ENCODE data around the gene CTU2. TPM values are rescaled to one million over a fixed set of nuclear protein-coding genes. Genes with fewer than 3 reads are reported as not detected.

The CTU2 gene
- total and polyA plus RNA-seq, 2 donors (not counting 1 experiment from before 2014, with no cell fraction given) = 7.6 to 11.9 TPM

DNA sequence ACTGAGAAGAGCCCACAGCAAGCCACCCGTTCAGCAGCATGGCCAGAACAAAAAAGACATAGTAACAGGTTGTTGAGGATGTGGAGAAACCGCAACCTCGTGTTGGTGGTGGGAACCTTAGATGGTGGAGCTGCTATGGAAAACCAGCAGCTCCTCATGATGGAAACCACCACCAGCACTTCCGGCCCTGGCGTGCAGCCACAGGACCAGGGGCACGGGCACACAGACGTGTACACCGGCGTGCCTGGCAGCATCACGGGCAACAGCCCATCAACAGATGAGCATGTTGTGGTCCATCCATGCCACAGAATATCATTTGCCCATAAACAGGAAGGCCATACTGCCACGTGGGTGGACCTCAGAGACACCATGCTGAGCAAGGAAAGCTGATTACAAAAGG is 11.9 kb downstream of the CTU2 start:
- Histone ChIP-seq H3K4me3 (replicated peaks in 1 of 4; ENCODE audit: control extremely low read depth in 1 of 4, insufficient read depth in 1 of 4, low read depth in 3 of 4, low read length in 4 of 4) (no peak overlapping the region), H3K27me3 (ENCODE audit: control insufficient read depth, insufficient read depth, low read length) (no peaks in the 10 kb centered on the region), H3K79me2 (ENCODE audit: control insufficient read depth, insufficient read depth, low read length) (no peaks in the 10 kb centered on the region), H3K4me2 (ENCODE audit: extremely low read depth, insufficient read depth, low read length) (no peak overlapping the region), H3K36me3 (ENCODE audit: control insufficient read depth, insufficient read depth, low read length) (peaks cover 65% of the 10 kb centered on the region), H3K4me1 (ENCODE audit: control insufficient read depth, extremely low read depth, insufficient read depth, low read length) (no peaks in the 10 kb centered on the region), H3K9me3 (ENCODE audit: control insufficient read depth, insufficient read depth, low read depth, low read length) (no peaks in the 10 kb centered on the region), H3K9ac (ENCODE audit: insufficient read depth, low read length) (no peak overlapping the region), H4K20me1 (ENCODE audit: control insufficient read depth, extremely low read depth, insufficient read depth, low read length) (no peaks in the 10 kb centered on the region), H2AFZ (ENCODE audit: low read length) (no peak overlapping the region), H3K27ac (ENCODE audit: insufficient read depth, low read length) (no peak overlapping the region)
- no peak for DNase-seq (ENCODE audit: low read depth in 2 of 2)
- TF ChIP-seq, protein P1, sequence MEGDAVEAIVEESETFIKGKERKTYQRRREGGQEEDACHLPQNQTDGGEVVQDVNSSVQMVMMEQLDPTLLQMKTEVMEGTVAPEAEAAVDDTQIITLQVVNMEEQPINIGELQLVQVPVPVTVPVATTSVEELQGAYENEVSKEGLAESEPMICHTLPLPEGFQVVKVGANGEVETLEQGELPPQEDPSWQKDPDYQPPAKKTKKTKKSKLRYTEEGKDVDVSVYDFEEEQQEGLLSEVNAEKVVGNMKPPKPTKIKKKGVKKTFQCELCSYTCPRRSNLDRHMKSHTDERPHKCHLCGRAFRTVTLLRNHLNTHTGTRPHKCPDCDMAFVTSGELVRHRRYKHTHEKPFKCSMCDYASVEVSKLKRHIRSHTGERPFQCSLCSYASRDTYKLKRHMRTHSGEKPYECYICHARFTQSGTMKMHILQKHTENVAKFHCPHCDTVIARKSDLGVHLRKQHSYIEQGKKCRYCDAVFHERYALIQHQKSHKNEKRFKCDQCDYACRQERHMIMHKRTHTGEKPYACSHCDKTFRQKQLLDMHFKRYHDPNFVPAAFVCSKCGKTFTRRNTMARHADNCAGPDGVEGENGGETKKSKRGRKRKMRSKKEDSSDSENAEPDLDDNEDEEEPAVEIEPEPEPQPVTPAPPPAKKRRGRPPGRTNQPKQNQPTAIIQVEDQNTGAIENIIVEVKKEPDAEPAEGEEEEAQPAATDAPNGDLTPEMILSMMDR (conservative IDR thresholded peaks at IDR 0.05 in 1 of 2, IDR thresholded peaks at IDR 0.05 in 1 of 2; ENCODE audit: low read depth in 1 of 2, low read length in 2 of 2) = no peak
- TF ChIP-seq EZH2 (IDR thresholded peaks at IDR 0.05; ENCODE audit: low read length, missing control alignments) = no peak

- no peaks in the 10 kb centered on the region for H3K4me1 ChIP-seq (ENCODE audit: control insufficient read depth, extremely low read depth, insufficient read depth, low read length)
- TF ChIP-seq EZH2 (IDR thresholded peaks at IDR 0.05; ENCODE audit: low read length, missing control alignments) = no peak
- TF ChIP-seq, protein P1 (conservative IDR thresholded peaks at IDR 0.05 in 1 of 2, IDR thresholded peaks at IDR 0.05 in 1 of 2; ENCODE audit: low read depth in 1 of 2, low read length in 2 of 2) = no peak
- H3K27ac ChIP-seq (ENCODE audit: insufficient read depth, low read length) = no peak overlapping the region
- DNase-seq (ENCODE audit: low read depth in 2 of 2) = no peak
- no peaks in the 10 kb centered on the region for H3K79me2 ChIP-seq (ENCODE audit: control insufficient read depth, insufficient read depth, low read length)
- no peak overlapping the region for H3K4me3 ChIP-seq (replicated peaks in 1 of 4; ENCODE audit: control extremely low read depth in 1 of 4, insufficient read depth in 1 of 4, low read depth in 3 of 4, low read length in 4 of 4)
- no peaks in the 10 kb centered on the region for H3K27me3 ChIP-seq (ENCODE audit: control insufficient read depth, insufficient read depth, low read length)
- H3K36me3 ChIP-seq (ENCODE audit: control insufficient read depth, insufficient read depth, low read length) = peaks cover 63% of the 10 kb centered on the region
- no peak overlapping the region for H3K9ac ChIP-seq (ENCODE audit: insufficient read depth, low read length)
- H4K20me1 ChIP-seq (ENCODE audit: control insufficient read depth, extremely low read depth, insufficient read depth, low read length) = no peaks in the 10 kb centered on the region
- no peak overlapping the region for H2AFZ ChIP-seq (ENCODE audit: low read length)
- H3K4me2 ChIP-seq (ENCODE audit: extremely low read depth, insufficient read depth, low read length) = no peak overlapping the region
- no peaks in the 10 kb centered on the region for H3K9me3 ChIP-seq (ENCODE audit: control insufficient read depth, insufficient read depth, low read depth, low read length)
Observed at GRCh38 chr16:88719267-88719932, 13.1 kb downstream of the CTU2 start.

- Histone ChIP-seq H3K4me1 (ENCODE audit: control insufficient read depth, extremely low read depth, insufficient read depth, low read length) (no peaks in the 10 kb centered on the region), H3K4me3 (replicated peaks in 1 of 4; ENCODE audit: control extremely low read depth in 1 of 4, insufficient read depth in 1 of 4, low read depth in 3 of 4, low read length in 4 of 4) (no peak overlapping the region), H3K79me2 (ENCODE audit: control insufficient read depth, insufficient read depth, low read length) (no peaks in the 10 kb centered on the region), H3K36me3 (ENCODE audit: control insufficient read depth, insufficient read depth, low read length) (peaks cover 64% of the 10 kb centered on the region), H4K20me1 (ENCODE audit: control insufficient read depth, extremely low read depth, insufficient read depth, low read length) (no peaks in the 10 kb centered on the region), H3K9ac (ENCODE audit: insufficient read depth, low read length) (no peak overlapping the region), H3K27ac (ENCODE audit: insufficient read depth, low read length) (no peak overlapping the region), H3K27me3 (ENCODE audit: control insufficient read depth, insufficient read depth, low read length) (no peaks in the 10 kb centered on the region), H2AFZ (ENCODE audit: low read length) (no peak overlapping the region), H3K9me3 (ENCODE audit: control insufficient read depth, insufficient read depth, low read depth, low read length) (no peaks in the 10 kb centered on the region), H3K4me2 (ENCODE audit: extremely low read depth, insufficient read depth, low read length) (no peak overlapping the region)
- no peak for TF ChIP-seq EZH2 (IDR thresholded peaks at IDR 0.05; ENCODE audit: low read length, missing control alignments)
- TF ChIP-seq, protein P1 (conservative IDR thresholded peaks at IDR 0.05 in 1 of 2, IDR thresholded peaks at IDR 0.05 in 1 of 2; ENCODE audit: low read depth in 1 of 2, low read length in 2 of 2) = no peak
- DNase-seq (ENCODE audit: low read depth in 2 of 2) = no peak
Observed at GRCh38 chr16:88719933-88720296, 13.6 kb downstream of the CTU2 start.

Measured in fibroblast of lung (primary cell).